ENCODE data around the gene ACTR8.
A peak's percentile ranks its signal among the peaks of the same experiment; 100 is the strongest.

- TF ChIP-seq GATA2 (IDR thresholded peaks at IDR 0.05; ENCODE audit: low read depth, low read length) = peak; percentile 44; the same call in 1 of the 2 replicates
- no peak for TF ChIP-seq GATA3 (IDR thresholded peaks at IDR 0.05; ENCODE audit: low read depth, low read length)
Observed at GRCh38 chr3:53891497-53892285, 9.7 kb upstream of the ACTR8 start, which contains the start of gene SELENOK.

All from SH-SY5Y (cell line).